Skeletal muscle satellite cell (primary cell): ENCODE measurements around the gene ROCK2. TPM values are rescaled to one million over a fixed set of nuclear protein-coding genes. Genes with fewer than 3 reads are reported as not detected.

Experiments used
- H3K27me3 ChIP-seq: 2 replicates; pipeline ENCODE4 v1.7.0; 2013; ENCODE audit warnings: low read length; ENCODE audit not compliant: control insufficient read depth, insufficient read depth
- H3K36me3 ChIP-seq: 2 replicates; pipeline ENCODE4 v1.7.0; 2013; ENCODE audit warnings: mild to moderate bottlenecking, control low read depth, low read length; ENCODE audit not compliant: insufficient read depth
- H3K4me1 ChIP-seq: 2 replicates; pipeline ENCODE4 v1.7.0; 2013; ENCODE audit warnings: low read length; ENCODE audit not compliant: control insufficient read depth, insufficient read depth
- H3K4me2 ChIP-seq: 2 replicates; pipeline ENCODE4 v1.7.0; 2013; ENCODE audit warnings: mild to moderate bottlenecking, low read length
- H3K4me3 ChIP-seq: 2 replicates; pipeline ENCODE4 v1.7.0; 2013; ENCODE audit warnings: low read length
- H3K9ac ChIP-seq: 2 replicates; pipeline ENCODE4 v1.7.0; 2013; ENCODE audit warnings: mild to moderate bottlenecking, low read depth, low read length, moderate library complexity
- H3K9me3 ChIP-seq: replicated peaks from 2 replicates; pipeline ENCODE4 v1.7.0; 2013; ENCODE audit warnings: mild to moderate bottlenecking, control low read depth, low read length
- total RNA-seq: library from RNA; depleted of rRNA; stranded (reverse); fragments of >200 nt; gene quantifications from 2 replicates; pipeline ENCODE4 v1.2.3, GENCODE V29; 2012; rRNA removed

The ROCK2 gene
- total RNA-seq: 22.7 and 28.1 TPM in 2 replicates

GRCh38 chr2:11344342-11344955 is at the start of gene ROCK2:
TSS of gene ROCK2 (minus strand) at chr2:11344636. CDS start at chr2:11344136, 500 bp downstream.
- no peaks in the 10 kb centered on the region for H3K9me3 ChIP-seq
- H3K9ac ChIP-seq: peak within 1 kb of the TSS; percentile 97
- peak within 1 kb of the TSS; percentile 91 for H3K4me2 ChIP-seq
- no peaks in the 10 kb centered on the region for H3K36me3 ChIP-seq
- H3K4me3 ChIP-seq: peak within 1 kb of the TSS; percentile 74
- H3K4me1 ChIP-seq: peaks cover 21% of the 10 kb centered on the region
- peaks cover under 1% of the 10 kb centered on the region for H3K27me3 ChIP-seq

- no peaks in the 10 kb centered on the region for H3K9me3 ChIP-seq
- no peak overlapping the region for H3K4me3 ChIP-seq
- no peaks in the 10 kb centered on the region for H3K36me3 ChIP-seq
- no peaks in the 10 kb centered on the region for H3K27me3 ChIP-seq
- H3K4me2 ChIP-seq: peak overlapping the region; percentile 25
- peaks cover 10% of the 10 kb centered on the region for H3K4me1 ChIP-seq
- peak overlapping the region; percentile 9 for H3K9ac ChIP-seq
Measured at GRCh38 chr2:11393711-11394236, 49.3 kb upstream of the ROCK2 start.

GRCh38 chr2:11391942-11392266 is 47.5 kb upstream of the ROCK2 start:
- Histone ChIP-seq H3K36me3 (no peaks in the 10 kb centered on the region), H3K9ac (no peak overlapping the region), H3K4me1 (peaks cover 11% of the 10 kb centered on the region), H3K4me2 (no peak overlapping the region), H3K9me3 (no peaks in the 10 kb centered on the region), H3K4me3 (no peak overlapping the region), H3K27me3 (no peaks in the 10 kb centered on the region)

- H3K9ac ChIP-seq: no peak overlapping the region
- H3K4me1 ChIP-seq: peaks cover 23% of the 10 kb centered on the region
- H3K4me3 ChIP-seq: no peak overlapping the region
- no peaks in the 10 kb centered on the region for H3K36me3 ChIP-seq
- no peak overlapping the region for H3K4me2 ChIP-seq
- H3K9me3 ChIP-seq: no peaks in the 10 kb centered on the region
- no peaks in the 10 kb centered on the region for H3K27me3 ChIP-seq
Measured at GRCh38 chr2:11390399-11390658, 45.9 kb upstream of the ROCK2 start.

- no peak overlapping the region for H3K4me2 ChIP-seq
- H3K4me3 ChIP-seq: no peak overlapping the region
- peaks cover 23% of the 10 kb centered on the region for H3K4me1 ChIP-seq
- H3K9ac ChIP-seq: no peak overlapping the region
- H3K27me3 ChIP-seq: no peaks in the 10 kb centered on the region
- H3K9me3 ChIP-seq: no peaks in the 10 kb centered on the region
- H3K36me3 ChIP-seq: no peaks in the 10 kb centered on the region
Measured at GRCh38 chr2:11389551-11390398, 45.3 kb upstream of the ROCK2 start.

GRCh38 chr2:11389052-11389420 is 44.6 kb upstream of the ROCK2 start:
- peaks cover 21% of the 10 kb centered on the region for H3K4me1 ChIP-seq
- H3K9me3 ChIP-seq: no peaks in the 10 kb centered on the region
- H3K4me2 ChIP-seq: no peak overlapping the region
- H3K27me3 ChIP-seq: no peaks in the 10 kb centered on the region
- H3K9ac ChIP-seq: no peak overlapping the region
- no peaks in the 10 kb centered on the region for H3K36me3 ChIP-seq
- H3K4me3 ChIP-seq: no peak overlapping the region

GRCh38 chr2:11388262-11389051 is 44.0 kb upstream of the ROCK2 start:
- H3K9ac ChIP-seq: no peak overlapping the region
- H3K4me1 ChIP-seq: peaks cover 15% of the 10 kb centered on the region
- no peaks in the 10 kb centered on the region for H3K27me3 ChIP-seq
- no peak overlapping the region for H3K4me2 ChIP-seq
- no peaks in the 10 kb centered on the region for H3K36me3 ChIP-seq
- H3K9me3 ChIP-seq: no peaks in the 10 kb centered on the region
- H3K4me3 ChIP-seq: no peak overlapping the region

- Histone ChIP-seq H3K27me3 (no peaks in the 10 kb centered on the region), H3K9ac (no peak overlapping the region), H3K4me2 (no peak overlapping the region), H3K9me3 (no peaks in the 10 kb centered on the region), H3K36me3 (no peaks in the 10 kb centered on the region), H3K4me3 (no peak overlapping the region), H3K4me1 (peaks cover 13% of the 10 kb centered on the region)
Measured at GRCh38 chr2:11387843-11388242, 43.4 kb upstream of the ROCK2 start.

DNA sequence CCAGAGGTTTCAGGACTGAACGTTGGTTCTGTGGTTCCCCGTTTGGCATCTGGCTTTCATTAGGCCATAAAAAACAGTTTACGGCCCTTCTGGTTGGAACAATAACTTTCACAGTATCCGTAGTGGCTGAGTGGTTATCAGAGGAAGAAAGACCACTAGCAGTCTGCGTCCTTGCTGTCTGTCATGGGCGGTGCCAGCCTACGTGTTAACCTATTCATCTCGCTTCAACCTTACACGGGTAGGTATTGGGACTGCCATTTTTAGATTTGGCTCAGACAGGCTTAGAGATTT is 42.6 kb upstream of the ROCK2 start:
- Histone ChIP-seq H3K4me1 (peaks cover 13% of the 10 kb centered on the region), H3K36me3 (no peaks in the 10 kb centered on the region), H3K9ac (no peak overlapping the region), H3K9me3 (no peaks in the 10 kb centered on the region), H3K27me3 (no peaks in the 10 kb centered on the region), H3K4me3 (no peak overlapping the region), H3K4me2 (no peak overlapping the region)

- H3K27me3 ChIP-seq: no peaks in the 10 kb centered on the region
- H3K9me3 ChIP-seq: no peaks in the 10 kb centered on the region
- H3K4me1 ChIP-seq: peaks cover 13% of the 10 kb centered on the region
- H3K4me3 ChIP-seq: peak overlapping the region; percentile 55
- H3K9ac ChIP-seq: no peak overlapping the region
- H3K36me3 ChIP-seq: no peaks in the 10 kb centered on the region
- peak overlapping the region; percentile 60 for H3K4me2 ChIP-seq
Measured at GRCh38 chr2:11385847-11386246, 41.4 kb upstream of the ROCK2 start.

DNA sequence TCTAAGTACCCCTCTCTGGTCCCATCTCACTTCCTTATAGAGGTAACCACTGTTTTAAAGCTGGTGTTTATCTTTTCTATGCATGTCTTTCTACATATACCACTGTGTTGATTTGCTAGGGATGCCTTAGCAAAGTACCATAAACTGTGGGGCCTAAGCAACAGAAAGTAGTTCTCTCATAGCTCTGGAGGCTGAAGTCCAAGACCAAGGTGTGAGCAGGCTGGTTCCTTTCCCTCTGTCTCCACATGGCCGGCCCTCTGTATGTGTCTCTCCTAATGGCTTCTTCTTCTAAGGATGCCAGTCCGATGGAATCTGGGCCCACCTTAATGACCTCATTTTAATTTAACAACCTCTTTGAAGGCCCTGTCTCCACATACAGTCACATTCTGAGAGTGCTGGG is 40.8 kb upstream of the ROCK2 start:
- Histone ChIP-seq H3K4me3 (no peak overlapping the region), H3K36me3 (no peaks in the 10 kb centered on the region), H3K9ac (no peak overlapping the region), H3K9me3 (no peaks in the 10 kb centered on the region), H3K27me3 (no peaks in the 10 kb centered on the region), H3K4me1 (peaks cover 13% of the 10 kb centered on the region), H3K4me2 (no peak overlapping the region)
